BLaER1 (cell line): ENCODE results near the gene DHRS7B.
A peak's percentile ranks its signal among the peaks of the same experiment; 100 is the strongest.

Experiments
- H3K27ac ChIP-seq: shearing (Covaris generic); formaldehyde crosslinking; 2 replicates; pipeline ENCODE4 v1.8.1; 2022
- H3K27me3 ChIP-seq: shearing (Covaris generic); formaldehyde crosslinking; 2 replicates; pipeline ENCODE4 v1.8.1; 2022
- H3K36me3 ChIP-seq: shearing (Covaris generic); formaldehyde crosslinking; 2 replicates; pipeline ENCODE4 v1.8.1; 2022
- H3K4me1 ChIP-seq: shearing (Covaris generic); formaldehyde crosslinking; 2 replicates; pipeline ENCODE4 v1.8.1; 2022
- H3K4me2 ChIP-seq: shearing (Covaris generic); formaldehyde crosslinking; 2 replicates; pipeline ENCODE4 v1.8.1; 2022
- H3K4me3 ChIP-seq: shearing (Covaris generic); formaldehyde crosslinking; 2 replicates; pipeline ENCODE4 v1.8.1; 2022
- H3K9ac ChIP-seq: shearing (Covaris generic); formaldehyde crosslinking; 2 replicates; pipeline ENCODE4 v1.8.1; 2022
- H3K9me3 ChIP-seq: shearing (Covaris generic); formaldehyde crosslinking; 2 replicates; pipeline ENCODE4 v1.8.1; 2022
- H4K20me1 ChIP-seq: shearing (Covaris generic); formaldehyde crosslinking; 2 replicates; pipeline ENCODE4 v1.8.1; 2022
- Cebpa-rat ChIP-seq: shearing (Covaris generic); IDR thresholded peaks from 2 replicates; pipeline ENCODE4 v1.8.1; 2022

DHRS7B gene

DNA sequence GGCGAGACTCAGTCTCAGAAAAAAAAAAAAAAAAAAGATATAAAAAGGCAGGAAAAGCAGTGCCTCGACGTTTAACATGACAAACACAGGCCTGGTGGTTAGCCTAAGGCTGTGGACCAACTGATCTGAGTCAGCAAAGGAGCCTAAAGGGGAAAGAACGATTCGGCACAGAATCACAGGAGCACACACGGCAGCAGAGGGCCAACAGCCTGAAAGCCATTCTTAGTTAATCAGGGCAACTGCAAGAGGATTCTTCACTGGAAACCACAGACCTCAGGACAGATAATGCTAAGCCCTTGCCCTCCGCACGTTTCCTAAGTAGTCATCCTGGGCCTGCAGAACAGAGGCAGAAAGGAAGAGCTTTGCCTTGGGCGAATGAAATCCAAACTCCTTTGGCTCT, 72.5 kb downstream of the DHRS7B start:
- peaks cover 65% of the 10 kb centered on the region for H3K4me1 ChIP-seq
- no peak overlapping the region for H3K4me2 ChIP-seq
- no peak overlapping the region for H3K4me3 ChIP-seq
- H3K36me3 ChIP-seq = peaks cover 84% of the 10 kb centered on the region
- no peaks in the 10 kb centered on the region for H3K9me3 ChIP-seq
- TF ChIP-seq Cebpa-rat = no peak
- H3K9ac ChIP-seq = no peak overlapping the region
- peaks cover 100% of the 10 kb centered on the region for H4K20me1 ChIP-seq
- no peaks in the 10 kb centered on the region for H3K27me3 ChIP-seq
- H3K27ac ChIP-seq = no peak overlapping the region

DNA sequence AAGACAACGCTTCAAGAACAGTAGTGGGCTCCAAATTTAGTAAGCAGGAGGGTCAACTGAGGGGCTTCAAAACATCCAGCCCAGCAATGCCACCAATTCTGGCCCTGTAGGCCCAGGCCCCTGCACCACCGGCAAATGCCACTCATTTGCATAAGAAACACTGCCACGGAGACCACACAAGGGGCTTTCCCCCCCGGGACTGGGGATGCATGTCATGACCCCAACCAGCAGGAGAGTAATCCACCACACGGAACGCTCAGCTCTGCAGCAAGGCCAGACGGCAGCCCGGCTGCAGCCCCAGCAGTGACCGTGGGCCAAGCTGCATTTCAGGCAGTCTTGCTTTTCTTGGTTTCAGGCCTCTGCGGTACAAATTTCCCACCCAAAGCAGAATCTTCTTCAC, 73.1 kb downstream of the DHRS7B start:
- Histone ChIP-seq H3K4me3 (no peak overlapping the region), H4K20me1 (peaks cover 100% of the 10 kb centered on the region), H3K36me3 (peaks cover 87% of the 10 kb centered on the region), H3K9ac (0 out of 2 replicates have a peak overlapping the region, but pooled peaks have one; percentile 12), H3K9me3 (no peaks in the 10 kb centered on the region), H3K4me2 (peak overlapping the region; percentile 22), H3K4me1 (peaks cover 60% of the 10 kb centered on the region), H3K27me3 (no peaks in the 10 kb centered on the region), H3K27ac (no peak overlapping the region)
- TF ChIP-seq Cebpa-rat = no peak

DNA sequence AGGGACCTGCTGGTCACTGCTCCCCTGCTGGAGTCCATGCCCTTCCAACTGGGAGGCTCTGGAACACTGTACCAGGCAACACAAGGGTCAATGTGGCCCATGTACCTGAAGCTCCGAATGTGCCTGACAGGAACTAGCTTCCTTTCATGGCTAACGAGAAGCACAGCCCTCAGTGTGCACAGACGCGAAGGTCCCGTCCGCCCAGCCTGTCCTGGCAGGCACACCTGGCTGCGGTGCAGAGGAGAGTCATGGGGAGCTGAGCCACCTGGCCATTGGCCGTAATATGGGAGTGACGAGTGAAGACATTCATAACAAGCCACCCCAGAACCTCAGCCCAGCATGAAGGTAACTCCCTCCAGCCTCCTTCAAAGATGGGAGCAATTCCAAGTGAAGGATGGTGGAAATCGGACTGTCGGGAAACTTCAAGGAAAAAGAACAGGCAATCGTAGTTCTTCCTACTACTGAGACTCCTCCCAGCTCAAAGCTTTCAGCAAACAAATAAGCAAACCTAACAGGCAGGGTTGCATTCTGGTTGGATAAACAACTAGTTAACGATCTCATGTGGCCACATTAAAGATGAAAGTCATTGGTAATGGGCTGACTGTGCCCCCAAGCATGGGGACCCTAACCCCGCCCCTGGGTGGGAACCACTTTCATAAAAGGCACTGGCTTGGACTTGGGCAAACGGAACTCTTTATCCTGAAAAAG, 74.0 kb downstream of the DHRS7B start:
- Histone ChIP-seq H4K20me1 (peaks cover 100% of the 10 kb centered on the region), H3K4me3 (no peak overlapping the region), H3K27ac (no peak overlapping the region), H3K4me1 (peaks cover 51% of the 10 kb centered on the region), H3K4me2 (peak overlapping the region; percentile 22), H3K27me3 (no peaks in the 10 kb centered on the region), H3K9me3 (no peaks in the 10 kb centered on the region), H3K9ac (0 out of 2 replicates have a peak overlapping the region, but pooled peaks have one; percentile 12), H3K36me3 (peaks cover 90% of the 10 kb centered on the region)
- TF ChIP-seq Cebpa-rat = no peak

DNA sequence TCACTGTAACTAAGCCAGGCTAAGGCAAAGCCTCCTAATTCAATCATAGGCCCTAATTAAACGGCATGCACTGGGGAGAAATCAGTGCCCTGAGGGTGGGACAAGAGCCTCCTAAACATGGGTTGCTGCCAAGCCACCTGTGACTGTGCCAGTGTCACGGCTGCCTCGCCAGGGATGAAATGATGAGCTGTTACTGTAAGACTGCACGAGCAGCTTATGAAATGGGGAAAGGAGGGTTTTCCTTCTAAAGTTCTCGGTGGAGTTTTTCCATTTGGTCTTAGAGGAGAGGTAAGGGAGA, 74.5 kb downstream of the DHRS7B start:
- H3K27ac ChIP-seq = no peak overlapping the region
- H3K9me3 ChIP-seq = no peaks in the 10 kb centered on the region
- H3K36me3 ChIP-seq = peaks cover 90% of the 10 kb centered on the region
- peaks cover 46% of the 10 kb centered on the region for H3K4me1 ChIP-seq
- no peaks in the 10 kb centered on the region for H3K27me3 ChIP-seq
- peaks cover 100% of the 10 kb centered on the region for H4K20me1 ChIP-seq
- H3K9ac ChIP-seq = no peak overlapping the region
- no peak overlapping the region for H3K4me3 ChIP-seq
- no peak for TF ChIP-seq Cebpa-rat
- H3K4me2 ChIP-seq = no peak overlapping the region

DNA sequence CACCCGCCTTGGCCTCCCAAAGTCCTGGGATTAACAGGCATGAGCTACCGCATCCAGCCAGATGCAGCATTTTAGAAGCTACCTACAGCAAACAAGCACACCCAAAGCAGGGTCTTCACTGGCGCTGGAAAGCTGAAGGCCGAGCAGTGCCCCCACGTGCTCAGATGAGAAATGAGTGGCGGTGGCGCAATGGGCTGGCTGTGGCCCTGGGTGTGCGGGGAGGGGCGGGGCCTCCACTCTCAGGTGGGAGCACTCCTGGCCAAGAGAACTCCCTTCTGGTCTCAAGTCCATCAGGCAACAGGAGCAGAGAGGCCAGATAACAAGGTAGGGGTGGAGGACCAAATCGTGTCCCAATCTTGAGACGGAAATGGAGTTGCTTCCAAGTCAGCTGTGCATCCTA, 75.1 kb downstream of the DHRS7B start:
- Histone ChIP-seq H3K9ac (no peak overlapping the region), H3K27ac (no peak overlapping the region), H3K27me3 (no peaks in the 10 kb centered on the region), H3K4me2 (no peak overlapping the region), H4K20me1 (peaks cover 100% of the 10 kb centered on the region), H3K4me1 (peaks cover 40% of the 10 kb centered on the region), H3K9me3 (no peaks in the 10 kb centered on the region), H3K4me3 (no peak overlapping the region), H3K36me3 (peaks cover 90% of the 10 kb centered on the region)
- TF ChIP-seq Cebpa-rat = no peak

DNA sequence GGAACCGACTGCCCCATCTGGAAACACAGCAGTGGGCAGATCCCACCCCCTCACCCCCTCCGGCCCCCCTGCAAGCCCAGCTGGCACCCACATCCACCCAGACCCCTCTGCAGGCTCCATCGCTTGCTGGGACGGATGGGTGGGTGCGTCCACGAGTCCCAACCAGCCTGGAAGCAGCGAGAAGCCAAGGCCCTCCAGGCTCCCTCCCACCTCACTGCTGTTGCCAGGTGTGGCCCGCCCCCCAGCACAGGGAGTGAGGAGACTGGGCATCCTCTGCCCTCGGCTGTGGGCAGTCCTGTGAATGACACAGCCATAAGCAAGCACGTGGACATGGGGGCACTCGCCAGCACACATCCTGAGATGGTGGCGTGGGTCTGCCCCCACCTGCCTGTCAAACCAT, 75.7 kb downstream of the DHRS7B start:
- peaks cover 100% of the 10 kb centered on the region for H4K20me1 ChIP-seq

DNA sequence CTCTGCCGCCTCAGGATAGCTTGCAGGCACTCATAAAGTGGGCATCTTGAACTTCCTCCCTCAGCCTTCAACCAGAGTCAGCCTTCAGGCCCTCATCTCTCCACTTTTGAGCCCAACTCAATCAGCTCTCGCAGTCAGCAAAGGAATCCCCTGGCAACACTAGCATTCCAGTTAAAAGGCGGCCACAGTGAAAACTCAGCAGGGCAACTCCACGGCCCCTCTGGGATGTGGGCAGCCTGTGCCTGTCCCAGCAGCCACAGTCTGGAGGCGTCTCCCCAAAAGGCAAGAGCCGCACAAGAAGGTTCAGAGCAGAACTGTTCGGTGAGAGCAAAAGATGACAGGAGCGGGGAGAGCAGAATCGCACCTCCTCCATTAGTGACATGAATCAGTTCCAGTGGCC, 78.2 kb downstream of the DHRS7B start:
- Histone ChIP-seq H3K27me3 (no peaks in the 10 kb centered on the region), H3K36me3 (peaks cover 90% of the 10 kb centered on the region), H4K20me1 (peaks cover 99% of the 10 kb centered on the region), H3K4me3 (no peak overlapping the region), H3K4me2 (no peak overlapping the region), H3K4me1 (peaks cover 46% of the 10 kb centered on the region), H3K9me3 (no peaks in the 10 kb centered on the region), H3K27ac (no peak overlapping the region), H3K9ac (0 out of 2 replicates have a peak overlapping the region, but pooled peaks have one; percentile 29)
- TF ChIP-seq Cebpa-rat = no peak

More for the DNA sequence above, 75.7 kb downstream of the DHRS7B start:
- no peaks in the 10 kb centered on the region for H3K9me3 ChIP-seq
- H3K9ac ChIP-seq = no peak overlapping the region
- peaks cover 36% of the 10 kb centered on the region for H3K4me1 ChIP-seq
- H3K27me3 ChIP-seq = no peaks in the 10 kb centered on the region
- H3K4me3 ChIP-seq = no peak overlapping the region
- H3K36me3 ChIP-seq = peaks cover 90% of the 10 kb centered on the region
- no peak overlapping the region for H3K27ac ChIP-seq
- TF ChIP-seq Cebpa-rat = no peak
- H3K4me2 ChIP-seq = no peak overlapping the region

DNA sequence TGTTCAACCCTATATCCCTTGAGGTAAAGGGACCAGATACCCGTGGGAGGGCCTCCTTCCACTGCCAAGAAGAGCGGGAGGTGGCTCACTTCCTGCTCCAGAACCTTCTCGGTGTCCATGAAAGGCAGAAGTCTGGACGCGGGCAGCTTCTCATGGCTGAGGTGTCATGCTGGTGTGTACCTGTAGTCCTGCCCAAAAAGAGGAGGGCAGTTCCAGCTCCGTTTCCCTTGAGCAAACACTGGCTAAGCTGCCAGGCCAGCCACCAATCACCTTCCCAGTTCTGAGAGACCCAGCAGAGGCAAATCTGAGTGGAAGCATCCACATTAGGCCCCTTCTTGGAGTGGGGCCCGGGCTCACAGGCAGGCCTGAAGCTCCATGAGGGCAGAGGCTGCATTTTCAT, 81.6 kb downstream of the DHRS7B start:
- peaks cover 99% of the 10 kb centered on the region for H4K20me1 ChIP-seq
- peaks cover 80% of the 10 kb centered on the region for H3K36me3 ChIP-seq

DNA sequence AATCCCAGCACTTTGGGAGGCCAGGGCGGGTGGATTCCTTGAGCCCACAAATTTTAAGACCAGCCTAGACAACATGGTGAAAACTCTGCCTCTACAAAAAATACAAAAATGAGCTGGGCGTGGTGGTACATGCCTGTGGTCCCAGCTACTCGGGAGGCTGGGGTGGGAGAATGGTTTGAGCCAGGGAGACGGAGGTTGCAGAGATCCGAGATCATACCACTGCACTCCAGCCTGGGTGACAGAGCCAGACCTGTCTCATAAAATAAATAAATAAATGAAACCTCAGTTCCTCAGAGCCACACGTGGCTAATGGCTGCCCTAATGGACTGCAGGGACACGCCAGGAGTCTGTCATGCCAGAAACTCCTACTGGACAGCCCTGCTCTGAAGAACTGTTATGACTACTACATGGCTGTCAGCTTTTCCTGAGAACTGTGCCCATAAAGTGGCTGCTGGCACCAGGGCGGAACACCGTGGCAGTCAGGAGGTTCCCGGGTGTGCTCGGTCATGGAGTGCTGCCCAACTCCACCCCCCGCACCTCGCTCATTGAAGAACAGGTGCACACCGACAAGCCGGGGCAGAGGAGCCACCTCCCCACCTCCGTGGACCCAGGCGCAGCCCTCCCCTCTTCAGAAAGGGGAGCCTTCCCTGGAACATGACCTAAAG, 82.9 kb downstream of the DHRS7B start:
- Histone ChIP-seq H3K36me3 (peaks cover 75% of the 10 kb centered on the region), H4K20me1 (peaks cover 90% of the 10 kb centered on the region), H3K27ac (no peak overlapping the region), H3K4me1 (peaks cover 51% of the 10 kb centered on the region), H3K4me2 (no peak overlapping the region), H3K4me3 (no peak overlapping the region), H3K27me3 (no peaks in the 10 kb centered on the region), H3K9me3 (no peaks in the 10 kb centered on the region), H3K9ac (no peak overlapping the region)
- no peak for TF ChIP-seq Cebpa-rat

More for the DNA sequence above, 81.6 kb downstream of the DHRS7B start:
- Histone ChIP-seq H3K9me3 (no peaks in the 10 kb centered on the region), H3K9ac (no peak overlapping the region), H3K4me2 (peak overlapping the region; percentile 29), H3K4me3 (no peak overlapping the region), H3K4me1 (peaks cover 54% of the 10 kb centered on the region), H3K27ac (no peak overlapping the region), H3K27me3 (no peaks in the 10 kb centered on the region)
- TF ChIP-seq Cebpa-rat = no peak

DNA sequence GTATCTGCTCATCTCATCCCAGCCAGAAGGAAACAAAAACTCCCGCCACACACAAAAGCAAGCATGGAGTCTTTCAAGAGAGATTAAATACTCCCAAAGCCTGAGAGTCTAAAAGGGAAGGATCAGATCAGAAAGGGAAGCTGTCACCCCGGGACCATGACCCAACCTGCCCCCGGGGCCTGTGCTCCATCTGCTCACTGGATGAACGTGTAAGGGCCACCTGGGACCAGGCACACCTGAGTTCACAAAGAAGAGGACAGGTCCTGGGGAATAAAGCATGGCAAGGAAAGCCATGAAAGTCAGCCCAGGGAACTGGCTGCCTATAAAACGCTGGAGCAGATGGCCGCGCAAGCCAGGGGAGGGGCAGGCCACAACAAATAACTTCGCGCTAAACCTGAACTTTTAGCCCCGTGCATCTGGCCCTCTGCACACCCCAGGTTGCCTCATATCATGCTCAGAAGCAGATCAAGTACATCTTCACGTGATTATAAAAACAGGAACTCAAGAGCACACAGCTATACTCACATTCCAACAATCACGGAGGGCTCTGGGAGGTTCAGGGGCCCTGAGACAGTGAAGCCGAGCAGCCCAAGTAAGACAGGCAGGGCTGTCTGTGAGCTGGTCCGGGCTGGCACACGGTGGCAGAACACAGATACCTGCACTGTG, 83.8 kb downstream of the DHRS7B start:
- Histone ChIP-seq H3K36me3 (peaks cover 67% of the 10 kb centered on the region), H3K9me3 (no peaks in the 10 kb centered on the region), H3K27me3 (no peaks in the 10 kb centered on the region), H3K9ac (no peak overlapping the region), H3K4me2 (no peak overlapping the region), H3K4me3 (no peak overlapping the region), H4K20me1 (peaks cover 81% of the 10 kb centered on the region), H3K4me1 (peaks cover 57% of the 10 kb centered on the region), H3K27ac (no peak overlapping the region)
- TF ChIP-seq Cebpa-rat = no peak
